GM18951 (cell line): ENCODE data around the gene DNTT.

ENCODE experiments used
- POLR2A ChIP-seq: IDR thresholded peaks from 4 replicates; pipeline ENCODE4 v1.6.1; 2011; ENCODE audit warnings: mild to moderate bottlenecking; ENCODE audit not compliant: insufficient read length, insufficient read depth; ENCODE audit errors: extremely low read depth
- in situ Hi-C: fragments of 300-500 bp; cut with MboI; formaldehyde crosslinking; loops from one replicate; pipeline ENCODE4 v1.12.0; 2022; ENCODE audit warnings: low sequenced_read_pairs, mixed read lengths, inconsistent platforms; ENCODE audit not compliant: unreplicated experiment

Gene DNTT

DNA sequence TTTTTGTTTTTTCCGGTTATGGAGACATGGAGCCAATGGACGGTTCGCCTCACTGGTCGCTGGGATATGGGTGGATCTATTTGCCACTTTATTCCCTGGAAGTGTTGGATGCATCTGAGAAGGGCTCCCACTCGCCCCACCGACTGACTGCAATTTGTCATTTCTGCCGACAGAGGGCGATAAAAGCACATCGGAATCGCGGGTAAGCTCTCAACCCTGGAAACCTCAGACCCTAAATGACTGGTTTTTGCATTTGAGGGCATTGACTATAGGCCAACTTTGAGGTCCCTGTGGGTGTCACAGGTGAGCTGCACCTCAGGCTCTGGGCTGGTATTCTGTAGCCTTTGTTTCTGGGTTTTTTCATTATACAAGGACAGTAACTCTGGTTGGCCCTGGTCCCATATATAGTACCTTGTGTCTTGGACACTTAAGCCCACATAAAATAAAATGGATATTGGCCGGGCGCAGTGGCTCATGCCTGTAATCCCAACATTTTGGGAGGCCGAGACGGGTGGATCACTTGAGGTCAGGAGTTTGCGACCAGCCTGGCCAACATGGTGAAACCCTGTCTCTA lies 66.4 kb downstream of the DNTT start:
- TF ChIP-seq POLR2A: no peak
- in situ Hi-C loops: no loop called here

DNA sequence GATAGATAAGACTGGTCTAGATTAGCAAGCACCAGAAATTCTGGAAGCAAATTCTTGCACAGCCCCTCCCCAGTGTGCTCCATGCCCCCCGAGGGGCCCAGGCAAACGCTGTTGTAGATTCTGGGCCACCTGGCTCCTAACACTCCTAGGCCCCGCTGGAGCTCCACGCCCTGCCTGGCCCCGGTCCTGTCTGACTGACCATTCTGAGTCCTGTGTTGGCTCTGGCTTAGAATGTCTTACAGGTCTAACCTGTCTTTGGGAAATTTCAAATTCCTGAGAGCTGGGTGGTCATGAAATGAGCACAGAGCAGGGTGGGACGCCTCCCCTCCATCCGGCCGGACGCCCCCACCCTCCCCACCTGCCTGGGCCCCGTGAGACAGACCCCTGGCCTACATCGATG lies 67.1 kb downstream of the DNTT start:
- in situ Hi-C loops: no loop called here
- no peak for TF ChIP-seq POLR2A

DNA sequence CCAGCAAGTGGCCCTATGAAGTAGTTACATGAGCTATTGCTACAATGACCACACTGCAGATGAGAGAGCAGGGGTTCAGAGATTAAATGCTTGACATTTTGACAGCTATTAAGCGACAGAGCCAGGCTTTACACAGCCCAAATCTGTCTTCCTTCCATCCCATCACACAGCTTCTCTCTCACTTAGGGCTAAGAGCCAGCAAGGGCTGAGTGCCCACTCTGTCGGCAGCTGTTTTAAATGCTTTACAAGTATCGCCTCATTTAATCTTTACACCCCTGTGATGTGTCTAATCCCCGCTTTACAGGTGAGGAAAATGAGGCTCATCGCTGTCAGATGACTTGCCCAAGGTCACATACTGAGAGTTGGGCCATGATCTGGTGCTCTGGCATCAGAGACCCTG lies 69.8 kb downstream of the DNTT start:
- in situ Hi-C loops: no loop called here

DNA sequence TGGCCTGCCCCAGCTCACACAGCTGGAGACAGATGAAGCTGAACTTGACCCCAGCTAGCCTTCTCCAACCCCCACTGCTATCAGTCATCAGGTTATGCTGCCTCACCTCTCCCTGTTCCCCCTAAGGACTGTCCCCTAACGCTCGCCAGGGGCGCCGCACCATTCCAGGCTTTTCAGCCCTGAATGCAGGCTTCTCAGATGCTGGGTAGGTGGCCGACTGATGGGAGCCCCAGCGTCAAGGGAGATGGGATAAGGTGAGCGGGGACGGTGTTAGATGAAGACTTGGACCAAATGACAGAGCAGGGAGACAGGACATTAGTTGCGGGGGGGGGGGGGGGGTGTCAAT lies 70.4 kb downstream of the DNTT start:
- no peak for TF ChIP-seq POLR2A
- in situ Hi-C loops: no loop called here

More for the DNA sequence above, 69.8 kb downstream of the DNTT start:
- no peak for TF ChIP-seq POLR2A

DNA sequence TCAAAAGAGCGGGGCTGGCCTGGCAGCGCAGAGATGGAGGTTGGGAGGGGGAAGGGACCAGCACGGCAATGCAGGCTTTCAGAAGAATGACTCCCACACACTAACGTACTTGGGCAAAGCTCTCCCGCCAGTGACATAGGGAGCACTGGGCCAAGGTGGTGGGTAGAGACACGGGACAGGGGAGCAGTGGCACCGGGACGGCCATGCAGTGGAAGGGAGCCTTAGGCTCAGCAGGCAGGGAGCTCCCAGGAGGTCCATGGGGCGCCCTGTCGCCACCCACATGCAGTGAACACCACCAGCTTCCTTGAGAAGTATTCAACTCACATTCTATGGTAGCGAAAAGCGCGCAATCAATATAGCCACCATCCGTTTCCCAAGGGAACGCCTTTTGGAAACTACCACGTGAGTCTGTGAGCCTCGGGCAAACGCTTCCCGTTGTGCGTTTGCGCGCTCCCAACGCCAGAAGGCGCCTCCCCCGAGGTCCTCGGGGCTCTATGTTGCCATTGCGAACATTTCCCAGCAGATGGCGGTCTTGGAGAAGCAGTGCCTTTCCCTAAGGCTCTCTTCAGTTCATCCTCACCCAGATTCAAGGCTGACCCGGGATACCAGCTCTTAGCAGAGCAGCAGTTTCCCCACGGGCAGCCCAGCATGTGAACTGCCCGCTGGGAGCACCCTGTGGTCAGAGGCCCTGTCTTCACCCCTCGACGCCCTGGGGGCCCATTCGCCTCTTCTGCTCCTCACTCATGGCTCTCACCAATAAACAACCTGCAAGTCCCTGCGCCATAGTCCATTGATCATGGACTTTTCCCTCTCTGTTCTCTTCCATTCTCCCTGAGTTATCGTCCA lies 71.0 kb downstream of the DNTT start:
- in situ Hi-C loops: no loop called here
- no peak for TF ChIP-seq POLR2A

DNA sequence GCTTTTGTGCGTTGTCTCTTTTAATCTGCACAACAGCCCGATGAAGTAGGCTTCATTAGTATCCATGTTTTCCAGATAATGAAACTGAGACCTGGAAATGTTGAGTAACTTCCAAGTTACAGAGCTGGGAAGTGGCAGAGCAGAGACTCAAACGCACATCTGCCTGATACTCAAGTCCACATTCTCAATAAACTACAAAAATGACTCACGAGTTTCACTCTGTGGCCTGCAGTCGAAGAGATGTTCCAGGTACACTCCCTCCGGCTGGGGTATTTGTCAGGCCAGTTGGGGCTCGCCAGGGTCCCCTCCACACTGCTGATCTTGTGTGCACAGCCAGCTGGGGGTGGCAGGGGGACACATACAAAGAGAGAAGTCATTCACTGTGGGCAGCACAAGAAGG lies 72.2 kb downstream of the DNTT start:
- no peak for TF ChIP-seq POLR2A
- in situ Hi-C loops: no loop called here

DNA sequence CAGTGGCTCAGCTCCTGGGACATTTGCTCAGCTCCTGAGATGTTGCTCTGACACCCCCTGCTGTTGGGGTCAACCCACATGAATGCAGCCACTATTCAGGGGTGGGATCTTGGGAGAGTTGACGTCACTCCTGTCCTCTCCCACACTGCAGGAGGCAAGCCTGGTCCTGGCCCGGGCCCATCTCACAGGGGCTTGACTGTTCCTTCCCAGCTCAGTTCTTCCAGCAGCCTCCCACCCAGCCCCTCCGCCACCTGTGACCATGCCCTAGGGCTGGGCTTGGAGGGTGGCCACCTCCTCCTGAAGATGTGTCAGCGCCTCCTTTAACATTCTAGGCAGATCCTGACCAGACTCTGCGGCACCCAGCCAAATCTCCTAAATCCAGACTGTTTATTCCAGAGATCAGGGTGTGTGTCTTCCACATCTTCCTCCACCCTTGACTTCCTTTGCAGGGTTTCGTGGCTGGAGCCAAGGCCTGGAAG lies 73.6 kb downstream of the DNTT start:
- no peak for TF ChIP-seq POLR2A
- in situ Hi-C loops: no loop called here

DNA sequence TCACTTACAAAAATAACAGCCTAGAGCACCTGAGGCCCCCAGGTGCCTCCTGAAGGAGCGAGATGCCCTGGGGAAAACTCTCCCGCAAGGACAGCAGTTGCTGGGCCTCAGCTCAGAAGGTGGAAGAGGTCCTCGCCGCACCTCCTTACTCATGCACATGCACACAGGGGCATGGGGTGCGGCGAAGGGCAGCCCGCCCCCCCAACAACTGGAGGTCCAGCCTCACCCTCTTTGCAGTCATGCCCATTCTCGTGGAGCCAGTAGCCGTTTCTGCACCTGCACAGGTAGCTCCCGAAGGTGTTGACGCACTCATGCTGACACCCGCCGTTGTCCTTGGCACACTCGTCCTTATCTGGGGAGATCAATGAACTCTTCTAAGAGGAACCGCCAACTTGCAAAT lies 74.5 kb downstream of the DNTT start:
- TF ChIP-seq POLR2A: no peak
- in situ Hi-C loops: no loop called here

DNA sequence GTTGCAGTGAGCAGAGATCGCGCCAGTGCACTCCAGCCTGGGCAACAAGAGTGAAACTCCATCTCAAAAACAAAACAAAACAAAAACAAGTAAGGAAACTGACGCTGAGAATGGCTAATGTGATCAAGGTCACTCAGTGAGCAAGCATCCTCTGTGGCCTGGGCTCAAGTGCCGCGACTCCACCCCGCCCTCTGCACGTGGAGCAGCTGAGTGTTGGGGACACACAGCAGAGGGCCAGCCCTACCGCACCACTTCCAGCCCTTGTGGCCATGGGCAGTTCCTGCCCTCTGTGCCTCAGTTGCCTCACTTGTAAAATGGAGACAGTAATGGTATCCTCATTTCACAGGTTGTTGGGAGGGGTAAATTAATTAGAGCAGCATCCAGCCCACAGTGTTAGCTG lies 75.5 kb downstream of the DNTT start:
- TF ChIP-seq POLR2A: no peak

DNA sequence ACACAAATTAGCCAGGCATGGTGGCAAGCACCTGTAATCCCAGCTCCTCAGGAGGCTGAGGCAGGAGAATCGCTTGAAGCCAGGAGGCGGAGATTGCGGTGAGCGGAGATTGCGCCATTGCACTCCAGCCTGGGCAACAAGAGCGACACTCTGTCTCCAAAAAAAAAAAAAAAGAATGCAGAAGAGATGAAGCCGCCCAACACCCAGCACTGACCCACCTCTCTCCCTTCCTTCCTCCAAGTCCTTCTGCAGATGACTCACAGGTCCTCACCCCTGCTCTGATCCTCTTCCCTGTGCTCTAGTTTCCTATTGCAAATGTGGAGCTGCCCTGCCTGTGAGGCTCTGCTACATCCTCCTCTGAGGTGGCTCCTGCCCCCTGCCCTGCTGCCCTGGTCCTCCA lies 76.6 kb downstream of the DNTT start:
- in situ Hi-C loops: no loop called here
- no peak for TF ChIP-seq POLR2A

More for the DNA sequence above, 75.5 kb downstream of the DNTT start:
- in situ Hi-C loops: no loop called here

DNA sequence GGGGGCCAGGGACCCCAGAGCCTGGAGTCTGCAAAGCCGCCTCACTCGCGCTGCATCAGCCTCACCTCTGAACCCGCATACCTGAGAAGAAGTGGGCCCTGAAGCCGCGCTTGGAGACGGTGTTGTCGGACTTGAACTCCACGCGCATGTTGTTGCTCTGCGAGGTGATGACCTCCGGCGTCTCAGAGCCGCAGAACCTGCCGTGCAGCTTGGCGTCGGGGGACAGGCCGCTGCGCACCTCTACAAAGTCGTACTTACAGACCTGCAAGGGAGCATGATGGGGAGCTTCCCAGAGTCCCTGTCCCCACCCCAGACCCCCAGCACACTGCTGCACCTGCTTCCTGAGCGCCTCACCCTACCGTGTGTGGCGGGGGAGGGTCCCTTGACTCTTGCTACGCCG lies 80.3 kb downstream of the DNTT start:
- in situ Hi-C loops: no loop called here
- TF ChIP-seq POLR2A: no peak

DNA sequence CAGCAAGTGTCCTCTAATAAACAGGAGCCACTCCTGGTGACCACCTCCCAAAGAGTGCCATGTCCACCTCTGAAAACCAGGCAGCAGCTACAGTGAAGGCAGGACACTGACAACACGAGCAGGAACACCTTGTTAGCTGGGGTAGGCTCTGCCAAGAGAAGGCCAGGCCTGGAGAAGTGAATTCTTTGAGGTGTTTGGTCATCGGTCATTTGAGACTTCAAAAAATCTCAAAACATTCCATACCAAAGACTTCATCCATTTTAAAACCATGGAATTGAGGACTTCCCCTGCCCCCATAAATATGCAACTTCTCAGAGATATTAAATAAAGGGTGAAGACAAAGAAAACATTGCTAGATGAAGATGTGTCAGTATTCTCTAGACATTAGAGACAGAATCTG lies 82.9 kb downstream of the DNTT start:
- TF ChIP-seq POLR2A: no peak
- in situ Hi-C loops: no loop called here

DNA sequence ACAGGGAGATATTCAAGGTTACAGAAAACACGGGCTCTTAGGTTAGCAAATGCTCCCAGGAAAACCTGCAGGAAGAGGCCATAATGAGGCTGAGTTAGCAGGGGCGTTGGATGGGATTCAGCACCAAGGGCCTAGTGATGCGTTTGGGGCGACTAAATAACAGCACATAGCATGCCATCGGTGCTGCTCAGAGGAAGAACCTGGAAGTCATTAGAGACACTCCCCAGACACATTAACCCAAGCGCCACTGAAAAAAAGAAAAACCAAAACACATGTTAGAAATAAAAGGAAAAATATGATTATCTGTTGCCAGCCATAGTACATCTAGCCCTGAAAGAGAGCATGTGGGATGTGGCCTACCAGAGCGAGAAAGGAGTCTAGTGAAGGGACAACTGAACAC lies 83.4 kb downstream of the DNTT start:
- in situ Hi-C loops: no loop called here
- TF ChIP-seq POLR2A: no peak
